ENCODE data around the gene PITRM1. TPM values are rescaled to one million over a fixed set of nuclear protein-coding genes. Genes with fewer than 3 reads are reported as not detected.

The PITRM1 gene
- total RNA-seq, 1 experiment from 2014 or later, result 40.7 TPM

DNA sequence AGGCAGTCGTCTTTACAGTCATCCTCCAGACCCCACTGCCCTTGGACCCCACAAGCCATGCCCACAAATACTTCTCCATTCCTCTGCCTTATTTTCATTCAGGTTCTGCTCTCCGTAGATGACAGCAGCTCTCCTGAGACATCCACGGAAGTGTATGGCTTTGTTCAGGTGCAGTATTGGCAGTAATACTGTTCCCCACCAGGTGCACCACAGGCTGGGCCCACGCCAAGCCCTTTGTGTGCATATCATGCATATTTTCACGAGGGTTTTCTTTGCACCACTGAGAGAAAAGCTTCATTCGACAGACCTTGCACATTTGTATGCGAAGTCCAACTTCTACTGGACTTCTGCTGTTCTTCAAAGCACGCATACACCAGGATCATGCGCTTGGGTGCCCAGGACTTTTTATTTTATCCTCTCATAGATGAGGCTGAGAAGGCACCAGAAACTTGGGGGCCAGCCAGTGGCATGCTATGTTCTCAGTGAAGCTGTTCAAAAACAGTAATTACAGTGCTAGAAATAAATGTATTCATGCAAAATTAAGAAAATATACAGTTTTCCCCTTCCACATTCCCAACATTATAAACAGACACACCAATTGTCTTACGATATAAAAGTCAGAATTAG lies 37.8 kb upstream of the PITRM1 start:
- no peaks in the 10 kb centered on the region for H3K4me1 Mint-ChIP-seq
- no peak overlapping the region for H3K27ac Mint-ChIP-seq
- H3K27me3 Mint-ChIP-seq (ENCODE audit: low read depth), result no peaks in the 10 kb centered on the region; the same call in 1 of the 2 replicates
- ATAC-seq (no peak), DNase-seq (ENCODE audit: low spot score) (no peak)
- ChIA-PET CTCF (interaction anchor here (0.9 kb wide), 2 partner anchors 13 to 17 kb away, joined by 3 to 4 read pairs; no protein-coding TSS in a partner anchor), POLR2A (no interaction called here)
- H3K36me3 Mint-ChIP-seq, result no peaks in the 10 kb centered on the region
- no peak for TF ChIP-seq ZNF671 (CRISPR knock-in tag; IDR thresholded peaks at IDR 0.05)
- TF ChIP-seq NR3C1 (CRISPR knock-in tag; conservative IDR thresholded peaks at IDR 0.05; ENCODE audit: low read depth), result no peak
- TF ChIP-seq CREB1 (CRISPR knock-in tag; IDR thresholded peaks at IDR 0.05), result no peak
- TF ChIP-seq IRF2 (CRISPR knock-in tag; IDR thresholded peaks at IDR 0.05; ENCODE audit: borderline replicate concordance, low read depth), result no peak
- TF ChIP-seq ZNF138 (CRISPR knock-in tag; conservative IDR thresholded peaks at IDR 0.05), result no peak
- TF ChIP-seq TCF7 (CRISPR knock-in tag; IDR thresholded peaks at IDR 0.05; ENCODE audit: low read depth), result no peak
- TF ChIP-seq, protein P1, sequence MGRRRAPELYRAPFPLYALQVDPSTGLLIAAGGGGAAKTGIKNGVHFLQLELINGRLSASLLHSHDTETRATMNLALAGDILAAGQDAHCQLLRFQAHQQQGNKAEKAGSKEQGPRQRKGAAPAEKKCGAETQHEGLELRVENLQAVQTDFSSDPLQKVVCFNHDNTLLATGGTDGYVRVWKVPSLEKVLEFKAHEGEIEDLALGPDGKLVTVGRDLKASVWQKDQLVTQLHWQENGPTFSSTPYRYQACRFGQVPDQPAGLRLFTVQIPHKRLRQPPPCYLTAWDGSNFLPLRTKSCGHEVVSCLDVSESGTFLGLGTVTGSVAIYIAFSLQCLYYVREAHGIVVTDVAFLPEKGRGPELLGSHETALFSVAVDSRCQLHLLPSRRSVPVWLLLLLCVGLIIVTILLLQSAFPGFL (CRISPR knock-in tag; IDR thresholded peaks at IDR 0.05; ENCODE audit: borderline replicate concordance), result no peak
- TF ChIP-seq TEAD4 (CRISPR knock-in tag; IDR thresholded peaks at IDR 0.05), result no peak
- TF ChIP-seq ELF4 (CRISPR knock-in tag; IDR thresholded peaks at IDR 0.05; ENCODE audit: low read depth), result no peak
- no peak for TF ChIP-seq EMX1 (CRISPR knock-in tag; IDR thresholded peaks at IDR 0.05)
- no peak for TF ChIP-seq FOXK1 (CRISPR knock-in tag; IDR thresholded peaks at IDR 0.05)
- no peak for TF ChIP-seq ZNF396 (CRISPR knock-in tag; IDR thresholded peaks at IDR 0.05; ENCODE audit: borderline replicate concordance)
- TF ChIP-seq, protein P2, sequence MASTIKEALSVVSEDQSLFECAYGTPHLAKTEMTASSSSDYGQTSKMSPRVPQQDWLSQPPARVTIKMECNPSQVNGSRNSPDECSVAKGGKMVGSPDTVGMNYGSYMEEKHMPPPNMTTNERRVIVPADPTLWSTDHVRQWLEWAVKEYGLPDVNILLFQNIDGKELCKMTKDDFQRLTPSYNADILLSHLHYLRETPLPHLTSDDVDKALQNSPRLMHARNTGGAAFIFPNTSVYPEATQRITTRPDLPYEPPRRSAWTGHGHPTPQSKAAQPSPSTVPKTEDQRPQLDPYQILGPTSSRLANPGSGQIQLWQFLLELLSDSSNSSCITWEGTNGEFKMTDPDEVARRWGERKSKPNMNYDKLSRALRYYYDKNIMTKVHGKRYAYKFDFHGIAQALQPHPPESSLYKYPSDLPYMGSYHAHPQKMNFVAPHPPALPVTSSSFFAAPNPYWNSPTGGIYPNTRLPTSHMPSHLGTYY (CRISPR knock-in tag; IDR thresholded peaks at IDR 0.05), result no peak
- TF ChIP-seq RORB (CRISPR knock-in tag; IDR thresholded peaks at IDR 0.05), result no peak
- TF ChIP-seq, protein P3, sequence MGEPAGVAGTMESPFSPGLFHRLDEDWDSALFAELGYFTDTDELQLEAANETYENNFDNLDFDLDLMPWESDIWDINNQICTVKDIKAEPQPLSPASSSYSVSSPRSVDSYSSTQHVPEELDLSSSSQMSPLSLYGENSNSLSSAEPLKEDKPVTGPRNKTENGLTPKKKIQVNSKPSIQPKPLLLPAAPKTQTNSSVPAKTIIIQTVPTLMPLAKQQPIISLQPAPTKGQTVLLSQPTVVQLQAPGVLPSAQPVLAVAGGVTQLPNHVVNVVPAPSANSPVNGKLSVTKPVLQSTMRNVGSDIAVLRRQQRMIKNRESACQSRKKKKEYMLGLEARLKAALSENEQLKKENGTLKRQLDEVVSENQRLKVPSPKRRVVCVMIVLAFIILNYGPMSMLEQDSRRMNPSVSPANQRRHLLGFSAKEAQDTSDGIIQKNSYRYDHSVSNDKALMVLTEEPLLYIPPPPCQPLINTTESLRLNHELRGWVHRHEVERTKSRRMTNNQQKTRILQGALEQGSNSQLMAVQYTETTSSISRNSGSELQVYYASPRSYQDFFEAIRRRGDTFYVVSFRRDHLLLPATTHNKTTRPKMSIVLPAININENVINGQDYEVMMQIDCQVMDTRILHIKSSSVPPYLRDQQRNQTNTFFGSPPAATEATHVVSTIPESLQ (CRISPR knock-in tag; IDR thresholded peaks at IDR 0.05), result no peak
- TF ChIP-seq NFYB (CRISPR knock-in tag; conservative IDR thresholded peaks at IDR 0.05; ENCODE audit: low read depth), result no peak
- TF ChIP-seq ZNF416 (CRISPR knock-in tag; IDR thresholded peaks at IDR 0.05), result no peak
- TF ChIP-seq, protein P4, sequence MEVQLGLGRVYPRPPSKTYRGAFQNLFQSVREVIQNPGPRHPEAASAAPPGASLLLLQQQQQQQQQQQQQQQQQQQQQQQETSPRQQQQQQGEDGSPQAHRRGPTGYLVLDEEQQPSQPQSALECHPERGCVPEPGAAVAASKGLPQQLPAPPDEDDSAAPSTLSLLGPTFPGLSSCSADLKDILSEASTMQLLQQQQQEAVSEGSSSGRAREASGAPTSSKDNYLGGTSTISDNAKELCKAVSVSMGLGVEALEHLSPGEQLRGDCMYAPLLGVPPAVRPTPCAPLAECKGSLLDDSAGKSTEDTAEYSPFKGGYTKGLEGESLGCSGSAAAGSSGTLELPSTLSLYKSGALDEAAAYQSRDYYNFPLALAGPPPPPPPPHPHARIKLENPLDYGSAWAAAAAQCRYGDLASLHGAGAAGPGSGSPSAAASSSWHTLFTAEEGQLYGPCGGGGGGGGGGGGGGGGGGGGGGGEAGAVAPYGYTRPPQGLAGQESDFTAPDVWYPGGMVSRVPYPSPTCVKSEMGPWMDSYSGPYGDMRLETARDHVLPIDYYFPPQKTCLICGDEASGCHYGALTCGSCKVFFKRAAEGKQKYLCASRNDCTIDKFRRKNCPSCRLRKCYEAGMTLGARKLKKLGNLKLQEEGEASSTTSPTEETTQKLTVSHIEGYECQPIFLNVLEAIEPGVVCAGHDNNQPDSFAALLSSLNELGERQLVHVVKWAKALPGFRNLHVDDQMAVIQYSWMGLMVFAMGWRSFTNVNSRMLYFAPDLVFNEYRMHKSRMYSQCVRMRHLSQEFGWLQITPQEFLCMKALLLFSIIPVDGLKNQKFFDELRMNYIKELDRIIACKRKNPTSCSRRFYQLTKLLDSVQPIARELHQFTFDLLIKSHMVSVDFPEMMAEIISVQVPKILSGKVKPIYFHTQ (CRISPR knock-in tag; IDR thresholded peaks at IDR 0.05), result no peak
- TF ChIP-seq ATF2 (CRISPR knock-in tag; IDR thresholded peaks at IDR 0.05; ENCODE audit: borderline replicate concordance, low read depth), result no peak
- no peak for TF ChIP-seq GABPB1 (CRISPR knock-in tag; IDR thresholded peaks at IDR 0.05)
- no peaks in the 10 kb centered on the region for H3K9me3 Mint-ChIP-seq
- H3K4me3 Mint-ChIP-seq, result no peak overlapping the region
